Measurements from ENCODE around the gene TAS2R8.
A peak's percentile ranks its signal among the peaks of the same experiment; 100 is the strongest.

Gene TAS2R8

DNA sequence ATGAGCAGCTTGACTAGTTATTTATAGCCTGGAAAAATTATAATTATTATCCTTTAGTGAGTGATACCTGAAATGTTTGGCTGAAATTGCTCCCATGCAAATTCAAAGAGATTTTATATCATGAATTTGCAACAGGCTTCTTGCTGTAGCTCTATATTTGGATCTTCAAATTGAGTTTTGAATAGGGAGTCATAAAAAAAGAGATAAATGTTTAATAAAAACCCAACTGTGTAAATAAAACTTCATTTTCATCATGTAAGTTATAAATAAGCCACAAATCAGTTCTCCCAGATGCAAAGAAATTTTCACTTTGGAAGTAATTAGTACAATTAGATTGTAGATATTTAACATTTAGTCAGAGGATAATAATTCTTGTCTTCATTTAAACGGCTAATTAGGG is at the start of gene TAS2R8:
TAS2R8 (minus strand) TSS at position 101 of the 400 bp plus-strand sequence. CDS start 306 bp downstream, outside the sequence.
- in situ Hi-C loops (cut with HindIII; ENCODE audit: low sequenced_read_pairs), result no loop called here
- no peak for DNase-seq (ENCODE audit: low read depth)
- no peak for TF ChIP-seq CTCF (IDR thresholded peaks at IDR 0.05; ENCODE audit: low read depth, low read length, missing control alignments)
- no peak within 1 kb of the TSS for H3K4me3 ChIP-seq (ENCODE audit: low read depth, low read length)

DNA sequence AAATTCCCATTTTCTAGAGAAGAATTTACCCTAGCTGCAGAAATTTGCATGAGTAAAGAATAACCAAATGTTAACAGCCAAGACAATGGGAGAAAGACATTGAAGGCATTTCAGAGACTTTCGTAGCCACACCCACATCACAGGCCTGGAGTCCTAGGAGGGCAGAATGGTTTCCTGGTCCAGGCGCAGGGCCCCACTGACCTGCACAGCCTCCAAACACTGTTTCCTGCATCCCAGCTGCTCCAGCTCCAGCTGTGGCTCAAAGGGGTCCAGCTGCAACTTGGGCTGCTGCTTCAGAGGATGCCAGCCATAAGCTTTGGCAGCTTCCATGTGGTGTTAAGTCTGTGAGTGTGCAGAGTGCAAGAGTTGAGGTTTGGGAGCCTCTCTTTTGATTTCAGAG is 48.7 kb upstream of the TAS2R8 start:
- H3K4me3 ChIP-seq (ENCODE audit: low read depth, low read length), result no peak overlapping the region
- in situ Hi-C loops (cut with HindIII; ENCODE audit: low sequenced_read_pairs), result no loop called here
- TF ChIP-seq CTCF (IDR thresholded peaks at IDR 0.05; ENCODE audit: low read depth, low read length, missing control alignments), result no peak
- no peak for DNase-seq (ENCODE audit: low read depth)

GRCh38 chr12:10853776-10854175 is 46.7 kb upstream of the TAS2R8 start:
- TF ChIP-seq CTCF (IDR thresholded peaks at IDR 0.05; ENCODE audit: low read depth, low read length, missing control alignments), result no peak
- in situ Hi-C loops (cut with HindIII; ENCODE audit: low sequenced_read_pairs), result no loop called here
- no peak overlapping the region for H3K4me3 ChIP-seq (ENCODE audit: low read depth, low read length)
- no peak for DNase-seq (ENCODE audit: low read depth)

DNA sequence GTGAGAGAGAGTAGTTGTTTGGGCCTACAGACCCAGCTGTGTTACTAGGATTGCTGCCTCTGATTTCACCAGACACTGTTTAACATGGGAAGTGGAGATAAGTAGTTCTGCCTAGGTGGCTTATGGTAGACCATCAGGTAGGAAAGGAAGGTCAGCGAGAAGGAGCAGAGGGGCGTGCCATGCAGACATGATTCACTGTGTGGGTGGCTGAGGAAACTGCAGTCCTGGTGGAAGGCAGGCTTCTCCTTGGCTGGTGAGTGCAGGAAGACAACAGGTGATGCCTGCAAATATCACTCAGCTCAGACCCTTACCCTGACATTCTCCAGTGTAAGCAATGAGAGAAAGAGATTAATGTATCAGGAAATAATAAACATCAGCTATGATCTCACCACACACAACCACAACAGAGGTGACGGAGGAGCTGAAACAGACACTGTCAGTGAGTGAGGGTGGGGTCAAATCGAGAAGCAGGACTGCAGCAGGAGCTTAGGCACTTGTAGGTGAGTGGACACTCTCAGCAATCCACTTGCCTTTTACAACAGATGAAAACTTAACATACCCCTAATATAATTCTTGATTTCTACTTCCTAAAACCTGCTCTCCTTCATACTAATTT is 44.3 kb upstream of the TAS2R8 start:
- TF ChIP-seq CTCF (IDR thresholded peaks at IDR 0.05; ENCODE audit: low read depth, low read length, missing control alignments), result no peak
- H3K4me3 ChIP-seq (ENCODE audit: low read depth, low read length), result no peak overlapping the region
- DNase-seq (ENCODE audit: low read depth), result no peak
- in situ Hi-C loops (cut with HindIII; ENCODE audit: low sequenced_read_pairs), result no loop called here

GRCh38 chr12:10849425-10849878 is 42.4 kb upstream of the TAS2R8 start, which contains the start of gene PRR4:
Gene PRR4, minus strand, starts transcription at chr12:10849475. Its CDS starts 38 bp downstream, at chr12:10849437.
- H3K4me3 ChIP-seq (ENCODE audit: low read depth, low read length), result no peak within 1 kb of the TSS
- TF ChIP-seq CTCF (IDR thresholded peaks at IDR 0.05; ENCODE audit: low read depth, low read length, missing control alignments), result no peak
- peak; percentile 41 for DNase-seq (ENCODE audit: low read depth)
- in situ Hi-C loops (cut with HindIII; ENCODE audit: low sequenced_read_pairs), result no loop called here

GRCh38 chr12:10847744-10848143 is 40.7 kb upstream of the TAS2R8 start:
- no peak for TF ChIP-seq CTCF (IDR thresholded peaks at IDR 0.05; ENCODE audit: low read depth, low read length, missing control alignments)
- H3K4me3 ChIP-seq (ENCODE audit: low read depth, low read length), result no peak overlapping the region
- no peak for DNase-seq (ENCODE audit: low read depth)
- in situ Hi-C loops (cut with HindIII; ENCODE audit: low sequenced_read_pairs), result no loop called here
